Measurements from ENCODE around the gene ARPC4.

GRCh38 chr3:9804996-9805395 is 12.1 kb downstream of the ARPC4 start:
- TF ChIP-seq GATA2 (IDR thresholded peaks at IDR 0.05; ENCODE audit: low read depth, low read length): no peak
- no peak for TF ChIP-seq GATA3 (IDR thresholded peaks at IDR 0.05; ENCODE audit: low read depth, low read length)

Data from SH-SY5Y (cell line).